Activated CD4-positive, alpha-beta T cell treated with anti-CD3 and anti-CD28 coated beads, Interleukin-2, amount 10 ng/mL, durations not matched to agents 24 days and 14 days (primary cell): ENCODE measurements around the gene WDR7. TPM values are rescaled to one million over a fixed set of nuclear protein-coding genes. Genes with fewer than 3 reads are reported as not detected.

ENCODE experiments used
- DNase-seq: peaks from one replicate; pipeline ENCODE4 v3.0.0; 2022
- H3K27ac Mint-ChIP-seq: one replicate; pipeline ENCODE4 v1.8.0; 2022; ENCODE audit warnings: mild to moderate bottlenecking, mixed read lengths
- H3K27me3 Mint-ChIP-seq: one replicate; pipeline ENCODE4 v1.8.0; 2022; ENCODE audit warnings: mixed read lengths
- H3K36me3 Mint-ChIP-seq: one replicate; pipeline ENCODE4 v1.8.0; 2022; ENCODE audit warnings: low read depth, mild to moderate bottlenecking, mixed read lengths
- H3K4me1 Mint-ChIP-seq: one replicate; pipeline ENCODE4 v1.8.0; 2021; ENCODE audit warnings: mixed read lengths
- H3K4me3 Mint-ChIP-seq: one replicate; pipeline ENCODE4 v1.8.0; 2022; ENCODE audit warnings: mild to moderate bottlenecking, moderate library complexity, mixed read lengths
- H3K9me3 Mint-ChIP-seq: one replicate; pipeline ENCODE4 v1.8.0; 2021; ENCODE audit warnings: mixed read lengths
- intact Hi-C: fragments of 100-400 bp; cut with micrococcal nuclease; formaldehyde crosslinking; loops from one replicate; pipeline ENCODE4 v1.15.1; 2023
- total RNA-seq: library from RNA; stranded (reverse); gene quantifications from 2 replicates; pipeline ENCODE4 v1.2.3, GENCODE V29; 2022

WDR7 gene
- total RNA-seq, 1 donor from 2014 or later, result 26.0 TPM

- intact Hi-C loops, result no loop called here
- Mint-ChIP-seq H3K36me3 (no peaks in the 10 kb centered on the region), H3K9me3 (no peaks in the 10 kb centered on the region)
These were observed 294.3 kb downstream of the WDR7 start for GRCh38 chr18:56945171-56946083.

GRCh38 chr18:56947236-56947635 lies 296.1 kb downstream of the WDR7 start:
- Mint-ChIP-seq H3K27ac (no peak overlapping the region), H3K4me3 (no peak overlapping the region)

More at GRCh38 chr18:56945171-56946083, 294.3 kb downstream of the WDR7 start:
- Mint-ChIP-seq H3K4me3 (no peak overlapping the region), H3K4me1 (no peaks in the 10 kb centered on the region), H3K27me3 (no peaks in the 10 kb centered on the region), H3K27ac (no peak overlapping the region)
- DNase-seq, result no peak

DNA sequence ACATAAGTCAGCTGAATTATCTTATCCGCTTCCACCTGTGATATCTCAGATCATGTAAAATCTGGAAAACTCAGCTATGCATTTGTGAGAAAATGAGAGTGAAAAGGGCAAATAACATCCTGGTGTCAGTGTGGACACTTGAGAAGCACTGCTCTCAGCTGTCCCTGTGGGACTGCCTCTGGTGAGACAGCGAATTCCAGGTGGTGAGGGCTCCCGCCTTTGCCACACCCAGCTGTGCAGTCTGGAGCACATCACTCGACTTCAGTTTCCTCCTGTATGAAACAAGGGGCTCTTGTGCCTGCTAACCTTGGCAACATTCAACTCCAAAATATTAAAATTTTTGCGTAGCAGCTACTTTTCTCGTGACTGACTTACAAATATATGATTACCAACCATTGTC lies 300.9 kb downstream of the WDR7 start:
- H3K9me3 Mint-ChIP-seq, result no peaks in the 10 kb centered on the region
- H3K36me3 Mint-ChIP-seq, result no peaks in the 10 kb centered on the region
- intact Hi-C loops, result no loop called here
- no peaks in the 10 kb centered on the region for H3K4me1 Mint-ChIP-seq
- DNase-seq, result no peak
- H3K4me3 Mint-ChIP-seq, result no peak overlapping the region
- H3K27me3 Mint-ChIP-seq, result no peaks in the 10 kb centered on the region
- H3K27ac Mint-ChIP-seq, result no peak overlapping the region

More at GRCh38 chr18:56947236-56947635, 296.1 kb downstream of the WDR7 start:
- Mint-ChIP-seq H3K36me3 (no peaks in the 10 kb centered on the region), H3K4me1 (no peaks in the 10 kb centered on the region), H3K27me3 (no peaks in the 10 kb centered on the region), H3K9me3 (no peaks in the 10 kb centered on the region)
- no peak for DNase-seq
- intact Hi-C loops, result no loop called here

DNA sequence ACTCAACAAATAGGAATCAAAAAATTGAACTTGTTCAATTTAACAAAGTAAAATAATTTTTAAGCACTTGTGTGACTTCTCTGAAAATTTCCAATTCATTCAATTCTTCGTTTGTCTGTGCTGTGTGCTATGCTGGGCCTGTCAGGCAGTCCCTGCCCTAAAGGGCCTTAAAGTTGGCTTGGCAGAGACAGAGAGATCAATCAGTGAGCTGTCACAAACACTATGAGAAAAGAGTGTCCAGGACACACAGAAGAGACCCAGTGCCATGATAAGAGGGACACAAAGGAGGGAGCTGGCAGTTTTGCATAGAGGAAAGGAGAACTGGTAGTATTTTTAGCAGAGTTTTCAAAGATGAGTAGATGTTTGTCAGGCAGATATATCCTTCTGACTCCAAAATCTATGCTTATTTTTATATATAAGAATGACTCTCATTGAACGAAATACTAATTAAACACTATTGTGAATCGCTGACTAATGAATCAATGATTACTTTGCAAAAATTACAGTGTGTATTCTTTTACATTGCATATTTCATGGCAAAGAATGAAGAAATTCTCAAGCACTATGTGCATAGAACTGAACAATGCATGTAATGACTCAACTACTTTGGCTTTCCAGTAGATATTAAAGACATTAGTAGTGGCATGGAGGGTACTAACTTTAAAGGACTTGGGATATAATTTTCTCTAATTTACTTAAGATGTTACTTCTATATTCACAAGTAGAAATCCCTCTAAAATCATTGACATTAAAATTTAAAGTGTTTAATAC lies 302.5 kb downstream of the WDR7 start:
- Mint-ChIP-seq H3K27ac (no peak overlapping the region), H3K4me3 (no peak overlapping the region), H3K27me3 (no peaks in the 10 kb centered on the region), H3K36me3 (no peaks in the 10 kb centered on the region), H3K4me1 (no peaks in the 10 kb centered on the region), H3K9me3 (no peaks in the 10 kb centered on the region)
- no peak for DNase-seq
- intact Hi-C loops, result no loop called here

GRCh38 chr18:56955490-56955889 lies 304.3 kb downstream of the WDR7 start:
- H3K27ac Mint-ChIP-seq, result no peak overlapping the region
- H3K4me3 Mint-ChIP-seq, result no peak overlapping the region
- no peaks in the 10 kb centered on the region for H3K4me1 Mint-ChIP-seq
- intact Hi-C loops, result no loop called here
- peaks cover 2% of the 10 kb centered on the region for H3K36me3 Mint-ChIP-seq
- no peaks in the 10 kb centered on the region for H3K27me3 Mint-ChIP-seq
- no peak for DNase-seq
- H3K9me3 Mint-ChIP-seq, result no peaks in the 10 kb centered on the region

DNA sequence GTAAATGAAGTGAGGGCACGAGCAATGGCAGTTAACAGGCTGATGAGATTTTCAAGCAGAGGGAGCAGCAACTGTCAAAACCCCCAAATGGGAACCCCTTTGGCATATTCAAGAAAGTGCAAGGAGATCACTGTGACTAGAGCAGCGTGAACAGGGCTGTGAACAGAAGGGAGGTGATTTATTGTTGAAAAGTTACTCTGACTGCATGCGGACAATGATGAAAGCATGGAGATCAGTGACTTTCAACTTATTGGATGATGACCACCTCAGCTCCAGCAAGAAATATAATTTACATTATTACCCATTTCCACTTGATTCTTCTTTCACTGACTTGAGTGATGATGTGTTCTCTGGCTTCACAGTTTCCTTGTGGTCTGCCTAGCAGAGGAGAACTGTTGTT lies 308.0 kb downstream of the WDR7 start:
- no peaks in the 10 kb centered on the region for H3K27me3 Mint-ChIP-seq
- intact Hi-C loops, result no loop called here
- no peak overlapping the region for H3K27ac Mint-ChIP-seq

DNA sequence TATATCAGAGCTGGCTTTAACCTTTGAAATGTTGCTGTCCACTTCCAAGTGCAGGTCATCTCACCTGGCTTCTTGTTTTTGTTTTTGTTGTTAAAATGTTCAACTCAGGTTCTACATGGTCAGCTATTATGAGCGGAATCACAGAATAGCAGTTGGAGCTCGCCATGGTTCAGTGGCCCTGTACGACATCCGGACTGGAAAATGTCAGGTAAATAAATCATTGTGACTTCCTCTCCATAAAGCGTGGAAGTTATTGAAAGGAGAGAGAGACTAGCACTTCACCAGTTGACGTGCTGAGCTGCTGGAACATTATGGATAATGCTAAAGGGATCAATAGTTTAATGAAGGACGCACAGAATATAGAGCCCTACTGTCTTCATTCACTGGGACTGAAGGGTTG lies 311.2 kb downstream of the WDR7 start:
- H3K4me3 Mint-ChIP-seq, result no peak overlapping the region
- no peak for DNase-seq
- H3K9me3 Mint-ChIP-seq, result no peaks in the 10 kb centered on the region
- H3K4me1 Mint-ChIP-seq, result no peaks in the 10 kb centered on the region
- H3K27ac Mint-ChIP-seq, result no peak overlapping the region
- no peaks in the 10 kb centered on the region for H3K27me3 Mint-ChIP-seq
- intact Hi-C loops, result no loop called here
- H3K36me3 Mint-ChIP-seq, result peaks cover 10% of the 10 kb centered on the region

More for the DNA sequence above, 308.0 kb downstream of the WDR7 start:
- no peak for DNase-seq
- Mint-ChIP-seq H3K4me3 (no peak overlapping the region), H3K36me3 (peaks cover 5% of the 10 kb centered on the region), H3K4me1 (no peaks in the 10 kb centered on the region), H3K9me3 (no peaks in the 10 kb centered on the region)

DNA sequence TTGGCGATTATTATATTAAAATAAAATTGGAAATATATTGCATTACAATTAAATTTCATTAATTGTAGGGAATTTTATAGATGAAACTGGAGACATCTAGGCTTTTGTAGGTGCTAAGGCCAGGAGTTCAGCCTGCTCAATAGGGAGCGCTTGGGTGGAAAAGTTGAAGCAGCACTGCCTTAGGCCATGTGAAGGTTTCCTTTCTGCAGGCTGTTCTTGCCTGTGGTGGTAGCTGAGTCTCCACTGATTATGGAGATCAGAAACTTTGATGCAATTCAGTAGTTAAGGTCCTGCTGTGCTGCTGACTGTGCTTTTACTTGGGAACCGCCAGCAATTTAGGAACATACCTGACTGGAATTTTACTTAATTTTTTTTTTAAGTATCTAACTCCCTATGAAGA lies 315.9 kb downstream of the WDR7 start:
- H3K4me1 Mint-ChIP-seq, result no peaks in the 10 kb centered on the region
- H3K27me3 Mint-ChIP-seq, result no peaks in the 10 kb centered on the region
- H3K36me3 Mint-ChIP-seq, result peaks cover 8% of the 10 kb centered on the region
- intact Hi-C loops, result no loop called here
- no peak overlapping the region for H3K4me3 Mint-ChIP-seq
- DNase-seq, result no peak
- no peak overlapping the region for H3K27ac Mint-ChIP-seq
- no peaks in the 10 kb centered on the region for H3K9me3 Mint-ChIP-seq

GRCh38 chr18:56973487-56973886 lies 322.3 kb downstream of the WDR7 start:
- no peaks in the 10 kb centered on the region for H3K9me3 Mint-ChIP-seq
- H3K27me3 Mint-ChIP-seq, result no peaks in the 10 kb centered on the region
- H3K36me3 Mint-ChIP-seq, result peaks cover 5% of the 10 kb centered on the region
- no peaks in the 10 kb centered on the region for H3K4me1 Mint-ChIP-seq
- no peak overlapping the region for H3K27ac Mint-ChIP-seq
- DNase-seq, result no peak
- intact Hi-C loops, result no loop called here
- H3K4me3 Mint-ChIP-seq, result no peak overlapping the region

GRCh38 chr18:56974141-56974540 lies 323.0 kb downstream of the WDR7 start:
- Mint-ChIP-seq H3K27ac (no peak overlapping the region), H3K27me3 (no peaks in the 10 kb centered on the region), H3K36me3 (peaks cover 5% of the 10 kb centered on the region), H3K4me1 (no peaks in the 10 kb centered on the region), H3K9me3 (no peaks in the 10 kb centered on the region), H3K4me3 (no peak overlapping the region)
- DNase-seq, result no peak
- intact Hi-C loops, result no loop called here

- Mint-ChIP-seq H3K36me3 (peaks cover 5% of the 10 kb centered on the region), H3K27me3 (no peaks in the 10 kb centered on the region), H3K4me1 (no peaks in the 10 kb centered on the region), H3K4me3 (no peak overlapping the region), H3K27ac (no peak overlapping the region), H3K9me3 (peaks cover 1% of the 10 kb centered on the region)
- intact Hi-C loops, result no loop called here
- DNase-seq, result no peak
These were observed 324.1 kb downstream of the WDR7 start for GRCh38 chr18:56975276-56975675.

DNA sequence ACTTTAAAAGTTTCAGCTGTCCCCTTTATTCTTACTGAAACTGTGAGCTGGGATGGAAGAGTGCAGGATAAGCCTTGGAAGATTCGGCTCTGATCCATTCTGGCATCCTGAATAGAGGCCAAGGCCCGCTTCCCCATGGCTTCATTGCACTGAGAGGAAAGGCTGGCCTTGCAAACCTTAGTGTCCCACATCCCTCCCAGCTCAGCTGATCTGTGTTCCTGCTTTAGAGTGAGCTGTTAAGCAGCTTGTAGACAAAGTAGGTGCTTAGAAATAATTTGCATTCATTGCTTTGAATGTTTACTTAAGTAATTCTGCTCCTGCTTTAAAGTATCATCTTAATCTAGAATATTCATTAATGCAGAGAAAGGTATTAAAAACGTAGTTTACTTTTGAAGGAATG lies 326.1 kb downstream of the WDR7 start:
- H3K4me1 Mint-ChIP-seq, result no peaks in the 10 kb centered on the region
- H3K9me3 Mint-ChIP-seq, result peaks cover 4% of the 10 kb centered on the region
- no peaks in the 10 kb centered on the region for H3K27me3 Mint-ChIP-seq
- H3K36me3 Mint-ChIP-seq, result peaks cover under 1% of the 10 kb centered on the region
- no peak overlapping the region for H3K27ac Mint-ChIP-seq
- intact Hi-C loops, result no loop called here
- H3K4me3 Mint-ChIP-seq, result no peak overlapping the region
- no peak for DNase-seq

GRCh38 chr18:56977771-56978170 lies 326.6 kb downstream of the WDR7 start:
- intact Hi-C loops, result no loop called here
- DNase-seq, result no peak
- Mint-ChIP-seq H3K9me3 (peaks cover 4% of the 10 kb centered on the region), H3K36me3 (no peaks in the 10 kb centered on the region), H3K4me1 (peaks cover 2% of the 10 kb centered on the region), H3K27ac (no peak overlapping the region), H3K4me3 (no peak overlapping the region), H3K27me3 (no peaks in the 10 kb centered on the region)

GRCh38 chr18:56980151-56980550 lies 329.0 kb downstream of the WDR7 start:
- H3K9me3 Mint-ChIP-seq, result peaks cover 4% of the 10 kb centered on the region
- no peaks in the 10 kb centered on the region for H3K36me3 Mint-ChIP-seq
- H3K4me3 Mint-ChIP-seq, result no peak overlapping the region
- DNase-seq, result no peak
- intact Hi-C loops, result no loop called here
- H3K27me3 Mint-ChIP-seq, result no peaks in the 10 kb centered on the region
- H3K27ac Mint-ChIP-seq, result no peak overlapping the region
- H3K4me1 Mint-ChIP-seq, result peaks cover 3% of the 10 kb centered on the region
